Fibroblast of pulmonary artery (primary cell): ENCODE data around the gene CDHR3.

Experiments used
- DNase-seq: peaks from one replicate; pipeline ENCODE4 v3.0.0-alpha.2; 2010; ENCODE audit warnings: low read depth
- H3K4me3 ChIP-seq: replicated peaks from 2 replicates; pipeline ENCODE4 v1.5.1; 2011; ENCODE audit warnings: low read depth, mild to moderate bottlenecking, control low read depth, low read length, moderate library complexity
- CTCF ChIP-seq: IDR thresholded peaks from 2 replicates; pipeline ENCODE4 v1.5.1; 2011; ENCODE audit warnings: mild to moderate bottlenecking, control low read depth, low read length, inconsistent platforms; ENCODE audit errors: missing control alignments

CDHR3 gene

GRCh38 chr7:106058928-106059324 is 95.9 kb downstream of the CDHR3 start:
- H3K4me3 ChIP-seq = no peak overlapping the region
- no peak for DNase-seq
- TF ChIP-seq CTCF = no peak

GRCh38 chr7:106059556-106059955 is 96.5 kb downstream of the CDHR3 start:
- peak; percentile 59 for DNase-seq
- H3K4me3 ChIP-seq = no peak overlapping the region

GRCh38 chr7:106060394-106060920 is 97.4 kb downstream of the CDHR3 start:
- H3K4me3 ChIP-seq = no peak overlapping the region
- TF ChIP-seq CTCF = no peak
- DNase-seq = no peak

More at GRCh38 chr7:106059556-106059955, 96.5 kb downstream of the CDHR3 start:
- no peak for TF ChIP-seq CTCF

GRCh38 chr7:106061301-106061979 is 98.4 kb downstream of the CDHR3 start:
- no peak for TF ChIP-seq CTCF
- DNase-seq = no peak
- H3K4me3 ChIP-seq = no peak overlapping the region

- H3K4me3 ChIP-seq = no peak overlapping the region
- TF ChIP-seq CTCF = no peak
- no peak for DNase-seq
Measured at GRCh38 chr7:106062006-106062405, 98.9 kb downstream of the CDHR3 start.

- DNase-seq = no peak
- no peak overlapping the region for H3K4me3 ChIP-seq
- no peak for TF ChIP-seq CTCF
Measured at GRCh38 chr7:106062521-106062931, 99.5 kb downstream of the CDHR3 start.

GRCh38 chr7:106063024-106063423 is 100.0 kb downstream of the CDHR3 start:
- no peak overlapping the region for H3K4me3 ChIP-seq
- DNase-seq = no peak
- TF ChIP-seq CTCF = no peak
